GM19468 (cell line): ENCODE results near the gene ABCA9.
"Not testable (repeated sequence)": the region's sequence is repeated elsewhere in the genome, so short reads cannot be mapped to it uniquely, and the experiment has no call there.

Experiments
- ATAC-seq: cut with Tn5 transposase; IDR thresholded peaks from one replicate; pipeline ENCODE4 v1.9.1; 2021; ENCODE audit warnings: mild to moderate bottlenecking, moderate library complexity, moderate number of reproducible peaks; ENCODE audit not compliant: unreplicated experiment; ENCODE audit errors: extremely low read depth

The ABCA9 gene

GRCh38 chr17:69060822-69061221 lies at the start of gene ABCA9:
Gene ABCA9 (minus strand): TSS chr17:69060927. CDS start chr17:69051126, 9,801 bp downstream.
- ATAC-seq = no peak

GRCh38 chr17:69105907-69106730 lies 45.4 kb upstream of the ABCA9 start:
- ATAC-seq = no peak

GRCh38 chr17:69103557-69104233 lies 43.0 kb upstream of the ABCA9 start:
- no peak for ATAC-seq

- ATAC-seq = no peak
Measured at GRCh38 chr17:69098625-69099024, 37.9 kb upstream of the ABCA9 start.

GRCh38 chr17:69096541-69096940 lies 35.8 kb upstream of the ABCA9 start:
- ATAC-seq = no peak

- no peak for ATAC-seq
Measured at GRCh38 chr17:69093995-69094394, 33.3 kb upstream of the ABCA9 start.

- ATAC-seq = no peak
Measured at GRCh38 chr17:69093279-69093789, 32.6 kb upstream of the ABCA9 start.

GRCh38 chr17:69090365-69090764 lies 29.6 kb upstream of the ABCA9 start:
- no peak for ATAC-seq

- no peak for ATAC-seq
Measured at GRCh38 chr17:69088643-69089200, 28.0 kb upstream of the ABCA9 start.

GRCh38 chr17:69086641-69087040 lies 25.9 kb upstream of the ABCA9 start:
- ATAC-seq = no peak

- ATAC-seq = no peak
Measured at GRCh38 chr17:69084911-69085310, 24.2 kb upstream of the ABCA9 start.

- ATAC-seq = no peak
Measured at GRCh38 chr17:69082696-69083095, 22.0 kb upstream of the ABCA9 start.

- no peak for ATAC-seq
Measured at GRCh38 chr17:69078864-69079263, 18.1 kb upstream of the ABCA9 start.

GRCh38 chr17:69075823-69076222 lies 15.1 kb upstream of the ABCA9 start:
- ATAC-seq = no peak

- not testable (repeated sequence) for ATAC-seq
Measured at GRCh38 chr17:69073392-69073791, 12.7 kb upstream of the ABCA9 start.

- not testable (repeated sequence) for ATAC-seq
Measured at GRCh38 chr17:69072803-69073256, 12.1 kb upstream of the ABCA9 start.

- ATAC-seq = not testable (repeated sequence)
Measured at GRCh38 chr17:69071233-69071586, 10.5 kb upstream of the ABCA9 start.

- ATAC-seq = not testable (repeated sequence)
Measured at GRCh38 chr17:69070378-69071232, 9.9 kb upstream of the ABCA9 start.

GRCh38 chr17:69069226-69069750 lies 8.6 kb upstream of the ABCA9 start:
- ATAC-seq = no peak
